NOMO-1 treated with dmso at 0.1 percent for 144 hours (cell line): Measurements from ENCODE around the gene DGKA.

Experiments used
- DNase-seq: peaks from one replicate; lab custom pipeline; 2025; ENCODE audit not compliant: unreplicated experiment; lab: John Stamatoyannopoulos, UW

DGKA gene

DNA sequence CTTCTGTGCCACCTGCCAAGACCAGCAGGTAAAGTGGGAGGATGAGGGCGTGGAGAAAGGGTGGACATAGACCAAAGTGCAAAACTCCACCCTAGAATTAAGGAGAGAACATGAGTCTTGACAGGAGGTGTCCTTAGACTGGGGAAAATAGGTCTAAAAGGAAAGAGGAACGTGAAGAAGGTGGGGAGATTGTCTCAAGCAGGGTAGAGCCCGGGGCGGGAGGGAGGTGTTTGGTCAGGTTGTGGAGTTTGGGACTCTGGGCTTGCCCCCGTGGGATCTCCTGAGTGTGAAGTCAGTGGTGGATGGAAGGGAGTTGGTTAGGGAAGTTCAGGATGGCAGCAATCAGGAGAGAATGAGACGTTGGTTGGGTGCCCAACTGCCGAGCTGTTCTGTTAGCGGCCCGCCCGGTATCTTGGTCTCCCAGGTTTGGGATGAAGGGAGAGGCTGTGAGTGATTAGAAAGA lies 386 bp downstream of the DGKA start:
- no peak for DNase-seq

- no peak for DNase-seq
Observed at GRCh38 chr12:55931780-55932550, 1.0 kb downstream of the DGKA start.

DNA sequence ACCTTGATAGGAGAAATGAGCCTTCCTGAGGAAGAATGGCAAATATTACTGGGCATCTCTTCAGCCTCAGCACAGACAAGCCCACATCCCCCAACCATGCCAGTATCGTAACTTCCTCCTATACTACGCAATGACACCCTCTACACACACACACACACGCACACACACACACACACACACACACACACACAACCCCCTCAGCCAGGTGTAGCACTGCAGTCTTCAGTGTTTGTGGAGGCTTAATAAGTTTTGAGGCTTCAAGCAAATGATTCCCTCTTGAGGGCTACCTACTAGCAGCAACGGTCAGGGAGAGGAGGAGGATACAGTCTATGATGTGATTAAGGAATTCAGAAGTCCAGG lies 1.6 kb downstream of the DGKA start:
- DNase-seq, result peak; percentile 33

- DNase-seq, result no peak
Observed at GRCh38 chr12:55933169-55933798, 2.3 kb downstream of the DGKA start.

- DNase-seq, result no peak
Observed at GRCh38 chr12:55933799-55934742, 3.1 kb downstream of the DGKA start.

GRCh38 chr12:55934773-55935172 lies 3.8 kb downstream of the DGKA start:
- no peak for DNase-seq

- DNase-seq, result no peak
Observed at GRCh38 chr12:55935738-55936151, 4.8 kb downstream of the DGKA start.

- DNase-seq, result no peak
Observed at GRCh38 chr12:55937981-55938380, 7.0 kb downstream of the DGKA start.

GRCh38 chr12:55938826-55939501 lies 8.0 kb downstream of the DGKA start:
- no peak for DNase-seq

DNA sequence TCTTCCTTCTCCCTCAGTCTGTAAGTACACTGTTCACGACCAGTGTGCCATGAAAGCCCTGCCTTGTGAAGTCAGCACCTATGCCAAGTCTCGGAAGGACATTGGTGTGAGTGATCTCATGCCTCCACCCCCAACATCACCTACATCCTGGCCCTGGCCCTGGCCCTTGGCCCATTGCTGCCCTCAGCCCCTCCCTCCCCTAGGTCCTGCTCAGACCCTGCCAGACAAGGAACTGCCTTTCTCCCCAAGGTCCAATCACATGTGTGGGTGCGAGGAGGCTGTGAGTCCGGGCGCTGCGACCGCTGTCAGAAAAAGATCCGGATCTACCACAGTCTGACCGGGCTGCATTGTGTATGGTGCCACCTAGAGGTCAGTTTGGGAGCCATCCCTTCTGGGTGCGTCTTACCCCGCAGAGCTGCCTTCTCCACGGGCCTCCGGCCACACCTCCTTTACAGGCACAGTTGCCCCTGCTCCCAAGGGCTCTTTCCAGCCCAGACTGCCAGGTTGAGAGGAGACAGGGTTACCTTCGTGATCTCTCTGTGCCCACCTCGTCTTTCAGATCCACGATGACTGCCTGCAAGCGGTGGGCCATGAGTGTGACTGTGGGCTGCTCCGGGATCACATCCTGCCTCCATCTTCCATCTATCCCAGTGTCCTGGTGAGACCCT lies 9.2 kb downstream of the DGKA start:
- DNase-seq, result peak; percentile 52

GRCh38 chr12:55942055-55942454 lies 11.1 kb downstream of the DGKA start:
- DNase-seq, result no peak

- no peak for DNase-seq
Observed at GRCh38 chr12:55942577-55943136, 11.7 kb downstream of the DGKA start.

GRCh38 chr12:55946553-55946952 lies 15.6 kb downstream of the DGKA start:
- DNase-seq, result no peak

- no peak for DNase-seq
Observed at GRCh38 chr12:55955344-55955743, 24.4 kb downstream of the DGKA start.

GRCh38 chr12:55955800-55956508 lies 25.0 kb downstream of the DGKA start:
- no peak for DNase-seq

DNA sequence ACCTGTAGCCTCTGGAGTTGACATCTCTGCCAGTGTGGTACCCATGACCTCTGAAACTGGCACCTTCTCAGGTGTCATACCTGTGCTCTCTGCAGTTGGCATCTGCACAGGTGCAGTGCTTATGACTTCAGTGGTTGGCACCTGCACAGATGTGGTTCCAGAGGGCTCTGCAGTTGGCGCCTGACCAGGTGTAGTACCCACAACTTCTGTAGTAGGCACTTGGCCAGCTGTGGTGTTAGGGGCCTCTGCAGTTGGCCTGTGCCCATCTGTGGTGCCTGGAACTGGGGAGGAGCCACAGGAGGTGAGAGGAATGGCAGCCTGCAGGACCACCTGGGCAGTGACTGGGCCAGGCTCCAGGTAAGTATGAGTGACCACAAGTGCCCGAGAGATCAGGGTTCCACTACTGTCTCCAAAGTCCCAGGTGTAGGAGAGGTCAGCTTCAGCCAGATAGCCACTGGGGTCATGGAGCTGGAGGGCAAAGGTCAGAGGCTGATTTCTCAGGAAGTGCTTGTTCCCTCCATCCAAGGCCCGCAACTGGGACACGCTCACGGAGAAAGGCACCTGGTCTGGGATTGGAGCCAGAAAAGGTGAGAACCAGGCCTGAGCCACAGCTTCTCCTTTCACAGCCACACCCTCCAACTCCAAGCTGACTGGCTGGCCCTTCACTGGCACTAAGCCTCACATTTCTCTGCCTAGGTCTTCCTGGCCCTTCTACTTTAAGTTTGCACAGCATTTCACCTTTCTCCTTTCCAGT lies 26.3 kb downstream of the DGKA start:
- DNase-seq, result no peak

GRCh38 chr12:55963760-55964159 lies 32.8 kb downstream of the DGKA start:
- DNase-seq, result no peak

DNA sequence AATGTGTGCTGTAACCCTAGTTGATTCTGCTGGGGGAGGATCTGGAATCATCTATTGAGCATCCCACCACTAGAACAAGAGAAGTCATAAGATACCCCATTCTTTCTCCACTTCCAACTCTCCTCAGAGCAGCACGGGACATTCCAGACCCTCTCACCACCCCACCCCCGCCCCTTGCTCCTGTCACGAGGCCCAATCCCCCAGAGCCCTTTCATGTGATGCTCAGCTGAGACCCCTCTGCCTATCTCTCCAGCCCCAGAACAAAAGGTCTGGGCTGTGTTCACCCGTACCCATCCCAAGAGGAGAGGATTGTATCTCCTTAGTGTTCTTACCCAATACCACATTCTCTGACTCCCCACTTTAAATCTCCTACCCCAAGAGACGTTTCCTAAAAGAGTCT lies 34.3 kb downstream of the DGKA start:
- no peak for DNase-seq

- DNase-seq, result no peak
Observed at GRCh38 chr12:55965941-55966407, 35.0 kb downstream of the DGKA start, which contains the start of gene PMEL. Gene PMEL (minus strand): TSS chr12:55966042. CDS start chr12:55966011, 31 bp downstream.
